Psoas muscle (tissue), 8 donors: Measurements from ENCODE around the gene RNF152. TPM values are rescaled to one million over a fixed set of nuclear protein-coding genes. Genes with fewer than 3 reads are reported as not detected.

Experiments used
- ATAC-seq, 4 donors: fragments of 200-7000 bp; cut with Tn5 transposase; one replicate each; pipeline ENCODE4 v1.9.1; 2020; ENCODE audit warnings: moderate library complexity in 3 of 4, mild to moderate bottlenecking in 2 of 4
- DNase-seq, 2 donors: peaks; one replicate each; pipeline ENCODE4 v3.0.0-alpha.2; 2020
- H3K27ac ChIP-seq: fragments of 200-600 bp; one replicate; pipeline ENCODE4 v1.8.0; 2022
- H3K27me3 ChIP-seq, 3 donors: fragments of 200-600 bp in 1 of 3; one replicate each; pipeline versions ENCODE4 v1.6.1 to v1.8.0; 2013 to 2022; ENCODE audit warnings: low read length in 2 of 3, mild to moderate bottlenecking in 2 of 3, moderate library complexity in 1 of 3; ENCODE audit not compliant: insufficient read depth in 3 of 3
- H3K36me3 ChIP-seq, 2 donors: fragments of 200-600 bp in 1 of 2; one replicate each; pipeline versions ENCODE4 v1.6.1 to v1.8.0; 2013 to 2022; ENCODE audit warnings: low read depth in 1 of 2, mild to moderate bottlenecking in 1 of 2, moderate library complexity in 1 of 2; ENCODE audit not compliant: insufficient read depth in 1 of 2
- H3K4me1 ChIP-seq: fragments of 200-600 bp; one replicate; pipeline ENCODE4 v1.8.0; 2022
- H3K4me3 ChIP-seq: fragments of 200-600 bp; one replicate; pipeline ENCODE4 v1.8.0; 2022; ENCODE audit warnings: mild to moderate bottlenecking
- H3K9me3 ChIP-seq: fragments of 200-600 bp; one replicate; pipeline ENCODE4 v1.8.0; 2022
- WGBS, 3 donors: extraction: QIAGEN DNeasy Blood & Tissue Kit; methylation state at CpG; one replicate each; pipeline versions ENCODE4 v1.1.6 to v1.1.7; 2013; 5-methylcytosine and 5-hydroxymethylcytosine counted together
- intact Hi-C, 2 donors: fragments of 100-400 bp; cut with DNase I; formaldehyde crosslinking; loops; one replicate each; pipeline versions ENCODE4 v1.11.0 to v1.14.2; 2022
- polyA plus RNA-seq, 3 donors: library from polyadenylated mRNA; stranded (reverse); fragments of 200-250 nt; gene quantifications; one replicate each; pipeline ENCODE4 v1.2.3, GENCODE V29; 2013
- total RNA-seq, 4 donors: library from RNA; stranded (reverse); fragmentation: NEBNext Ultra II Directional in 2 of 4; extraction: Animal tissue kit (Norgen Biotek cat#: 25700) in 2 of 4; gene quantifications; one replicate each; pipeline versions ENCODE4 v1.2.1 to v1.2.4, GENCODE V29; 2021 to 2023
- TF ChIP-seq, protein P1 (sequence below): fragments of 200-600 bp; IDR thresholded peaks from one replicate; pipeline ENCODE4 v1.8.0; 2022; ENCODE audit warnings: antibody characterized with exemption
- donor health status: healthy with polysubstance abuse.
- donor health status: DM: no; HTN: no; CAD: no; lungs with moderate emphysema.
- donor health status: Bipolar disorder and iron deficiency.
- donor health status: healthy.
- donor health status: DM: yes; HTN: yes; CAD: no.
- donor health status: DM: no; HTN: no; CAD: no.
- donor health status: DM: no; HTN: no; CAD: no.
- donor health status: DM: yes; HTN: yes; CAD: no.

Gene RNF152
- total and polyA plus RNA-seq, 7 donors, result 0.48 to 4.0 (median 2.5) TPM

GRCh38 chr18:61860302-61860701 lies 32.5 kb downstream of the RNF152 start:
- TF ChIP-seq, protein P1, sequence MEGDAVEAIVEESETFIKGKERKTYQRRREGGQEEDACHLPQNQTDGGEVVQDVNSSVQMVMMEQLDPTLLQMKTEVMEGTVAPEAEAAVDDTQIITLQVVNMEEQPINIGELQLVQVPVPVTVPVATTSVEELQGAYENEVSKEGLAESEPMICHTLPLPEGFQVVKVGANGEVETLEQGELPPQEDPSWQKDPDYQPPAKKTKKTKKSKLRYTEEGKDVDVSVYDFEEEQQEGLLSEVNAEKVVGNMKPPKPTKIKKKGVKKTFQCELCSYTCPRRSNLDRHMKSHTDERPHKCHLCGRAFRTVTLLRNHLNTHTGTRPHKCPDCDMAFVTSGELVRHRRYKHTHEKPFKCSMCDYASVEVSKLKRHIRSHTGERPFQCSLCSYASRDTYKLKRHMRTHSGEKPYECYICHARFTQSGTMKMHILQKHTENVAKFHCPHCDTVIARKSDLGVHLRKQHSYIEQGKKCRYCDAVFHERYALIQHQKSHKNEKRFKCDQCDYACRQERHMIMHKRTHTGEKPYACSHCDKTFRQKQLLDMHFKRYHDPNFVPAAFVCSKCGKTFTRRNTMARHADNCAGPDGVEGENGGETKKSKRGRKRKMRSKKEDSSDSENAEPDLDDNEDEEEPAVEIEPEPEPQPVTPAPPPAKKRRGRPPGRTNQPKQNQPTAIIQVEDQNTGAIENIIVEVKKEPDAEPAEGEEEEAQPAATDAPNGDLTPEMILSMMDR, result no peak

DNA sequence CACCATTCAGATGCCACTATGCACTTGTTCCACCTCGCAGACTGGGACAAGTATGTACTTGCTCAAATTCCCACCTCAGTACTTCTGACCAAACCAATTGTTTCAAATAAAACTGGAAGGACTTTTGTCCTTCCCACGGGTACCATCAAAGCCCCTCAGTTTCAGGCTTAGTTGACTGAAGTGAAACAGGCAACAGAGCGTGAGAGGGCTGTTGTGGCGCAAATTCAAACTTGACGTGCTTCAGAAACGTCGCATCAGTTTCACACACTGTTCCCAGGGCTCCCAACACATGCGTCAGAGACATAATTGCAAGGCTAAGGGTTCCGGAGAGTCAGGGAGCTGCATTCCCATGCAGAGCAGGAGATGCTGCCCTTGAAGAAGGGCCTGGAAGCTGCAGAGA lies 33.7 kb downstream of the RNF152 start:
- Histone ChIP-seq H3K36me3 (no peaks in the 10 kb centered on the region), H3K27me3 (no peaks in the 10 kb centered on the region), H3K27ac (no peak overlapping the region), H3K4me1 (no peaks in the 10 kb centered on the region), H3K4me3 (no peak overlapping the region), H3K9me3 (no peaks in the 10 kb centered on the region)
- TF ChIP-seq, protein P1, result no peak
- intact Hi-C loops, result no loop called here
- DNase-seq, result no peak
- no peak for ATAC-seq
- 90 to 93% (median 92%) methylated on average over 9 of the region's 9 CpGs for WGBS, 3 donors

More at GRCh38 chr18:61860302-61860701, 32.5 kb downstream of the RNF152 start:
- Histone ChIP-seq H3K4me1 (no peaks in the 10 kb centered on the region), H3K27ac (no peak overlapping the region), H3K4me3 (no peak overlapping the region), H3K36me3 (no peaks in the 10 kb centered on the region), H3K9me3 (no peaks in the 10 kb centered on the region), H3K27me3 (no peaks in the 10 kb centered on the region)
- 91 to 93% (median 92%) methylated on average over 6 of the region's 6 CpGs for WGBS, 3 donors
- DNase-seq (no peak), ATAC-seq (no peak)
- intact Hi-C loops, result loop anchor here in 1 of 2 donors (5.0 kb wide), 1 partner anchor 128 kb away; no protein-coding TSS in a partner anchor

DNA sequence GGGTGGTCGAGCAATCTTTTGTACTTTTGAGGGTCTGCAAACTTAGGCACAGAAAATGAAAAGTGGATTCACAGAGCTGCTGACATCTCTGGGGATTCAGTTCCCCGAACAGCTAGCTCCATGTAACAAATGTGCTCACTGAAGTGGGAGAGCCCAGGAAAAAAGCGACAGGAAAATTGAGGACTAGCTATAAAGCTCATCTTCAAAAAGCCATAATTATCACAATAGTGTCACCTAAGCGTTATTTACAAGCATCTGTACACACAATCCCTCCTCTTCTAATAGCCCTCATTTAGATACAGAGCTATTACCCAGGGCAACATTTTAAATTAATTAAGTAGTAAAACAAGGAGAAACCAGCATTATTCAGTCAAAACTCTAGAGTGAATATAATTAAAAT lies 36.1 kb downstream of the RNF152 start:
- ATAC-seq (no peak), DNase-seq (no peak)
- 62 to 69% (median 66%) methylated on average over 4 of the region's 4 CpGs for WGBS, 3 donors
- no peaks in the 10 kb centered on the region for H3K4me1 ChIP-seq
- H3K4me3 ChIP-seq, result no peak overlapping the region
- H3K27me3 ChIP-seq, result no peaks in the 10 kb centered on the region
- intact Hi-C loops, result no loop called here
- no peaks in the 10 kb centered on the region for H3K9me3 ChIP-seq
- no peak overlapping the region for H3K27ac ChIP-seq
- TF ChIP-seq, protein P1, result no peak
- no peaks in the 10 kb centered on the region for H3K36me3 ChIP-seq

GRCh38 chr18:61855449-61856378 lies 37.1 kb downstream of the RNF152 start:
- Histone ChIP-seq H3K36me3 (no peaks in the 10 kb centered on the region), H3K4me3 (no peak overlapping the region), H3K9me3 (no peaks in the 10 kb centered on the region), H3K27ac (no peak overlapping the region), H3K27me3 (no peaks in the 10 kb centered on the region), H3K4me1 (no peaks in the 10 kb centered on the region)
- DNase-seq (no peak), ATAC-seq (no peak)
- WGBS, 3 donors, result 84 to 88% (median 85%) methylated on average over 19 of the region's 19 CpGs
- intact Hi-C loops, result no loop called here
- TF ChIP-seq, protein P1, result no peak
